ENCODE results near the gene LIN7B.

The LIN7B gene

GRCh38 chr19:49094505-49095482 is 19.4 kb upstream of the LIN7B start:
- no peak for DNase-seq

GRCh38 chr19:49097453-49098288 is 16.5 kb upstream of the LIN7B start:
- peak; percentile 36 to 74 (median 60) for DNase-seq

- DNase-seq = no peak
Observed at GRCh38 chr19:49098795-49099194, 15.4 kb upstream of the LIN7B start.

GRCh38 chr19:49101160-49101559 is 13.0 kb upstream of the LIN7B start:
- no peak for DNase-seq

- DNase-seq = no peak
Observed at GRCh38 chr19:49102303-49102702, 11.9 kb upstream of the LIN7B start.

GRCh38 chr19:49103331-49104085 is 10.7 kb upstream of the LIN7B start:
- DNase-seq = no peak

- no peak for DNase-seq
Observed at GRCh38 chr19:49104229-49104864, 9.8 kb upstream of the LIN7B start.

- peak in 3 of 5 donors; percentile 50 to 57 (median 51) for DNase-seq
Observed at GRCh38 chr19:49106648-49107135, 7.5 kb upstream of the LIN7B start.

- no peak for DNase-seq
Observed at GRCh38 chr19:49107625-49108459, 6.3 kb upstream of the LIN7B start.

GRCh38 chr19:49109051-49109450 is 5.1 kb upstream of the LIN7B start:
- DNase-seq = no peak

GRCh38 chr19:49109569-49110233 is 4.5 kb upstream of the LIN7B start:
- DNase-seq = no peak

GRCh38 chr19:49110567-49110966 is 3.6 kb upstream of the LIN7B start:
- no peak for DNase-seq

GRCh38 chr19:49111218-49111998 is 2.8 kb upstream of the LIN7B start:
- DNase-seq = no peak

GRCh38 chr19:49114630-49115363 is 627 bp downstream of the LIN7B start:
- peak in 2 of 5 donors; percentile 29 to 51 for DNase-seq

- no peak for DNase-seq
Observed at GRCh38 chr19:49116544-49116943, 2.4 kb downstream of the LIN7B start.

GRCh38 chr19:49117677-49118564 is 3.8 kb downstream of the LIN7B start:
- no peak for DNase-seq

GRCh38 chr19:49118565-49119410 is 4.6 kb downstream of the LIN7B start, which contains the start of gene C19orf73:
C19orf73 (minus strand) TSS chr19:49119143; CDS start chr19:49119022, 121 bp downstream.
- peak; percentile 92 to 96 (median 94) for DNase-seq
